ENCODE measurements around the gene AFG1L. TPM values are rescaled to one million over a fixed set of nuclear protein-coding genes. Genes with fewer than 3 reads are reported as not detected.

AFG1L gene
- total RNA-seq, 1 experiment from 2014 or later, result 4.9 TPM

DNA sequence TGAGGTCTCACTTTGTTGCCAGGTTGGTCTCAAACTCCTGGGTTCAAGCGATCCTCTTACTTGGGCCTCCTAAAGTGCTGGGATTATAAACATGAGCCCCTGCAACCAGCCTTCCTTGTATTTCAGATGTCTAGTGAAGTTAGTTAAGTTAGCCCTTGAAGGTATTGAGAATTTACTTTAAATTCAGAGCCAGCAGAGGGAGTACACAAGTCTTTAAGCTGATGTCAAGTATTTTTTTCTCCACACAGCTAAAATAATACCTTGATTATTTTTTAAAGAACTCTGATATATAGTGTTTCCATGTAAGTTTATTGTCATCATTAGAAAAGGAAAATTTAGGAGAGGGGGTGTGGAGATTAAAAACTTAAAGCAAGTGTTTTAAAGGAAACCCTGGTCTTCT, 275.7 kb downstream of the AFG1L start:
- no peaks in the 10 kb centered on the region for H4K20me1 ChIP-seq (ENCODE audit: insufficient read depth)
- TF ChIP-seq ATF3 (IDR thresholded peaks at IDR 0.05), result no peak
- TF ChIP-seq RAD21 (IDR thresholded peaks at IDR 0.05; ENCODE audit: low read depth), result peak; percentile 34; the same call in 1 of the 2 replicates
- H3K4me3 ChIP-seq (replicated peaks in 1 of 2; ENCODE audit: low read depth in 1 of 2, low read length in 2 of 2), result no peak overlapping the region
- H3K9me3 ChIP-seq (ENCODE audit: control insufficient read depth in 1 of 2, insufficient read depth in 1 of 2, low read depth in 1 of 2, low read length in 2 of 2), result no peaks in the 10 kb centered on the region
- no peak overlapping the region for H3K9ac ChIP-seq (ENCODE audit: low read length)
- no peaks in the 10 kb centered on the region for H3K9me2 ChIP-seq (ENCODE audit: insufficient read depth)
- peaks cover 7 to 8% of the 10 kb centered on the region in 2 experiments for H3K4me1 ChIP-seq (ENCODE audit: control insufficient read depth in 1 of 2, insufficient read depth in 2 of 2, low read length in 2 of 2)
- no peak overlapping the region for H3K27ac ChIP-seq (ENCODE audit: low read depth, low read length)
- DNase-seq (ENCODE audit: low read depth, low spot score) (no peak), ATAC-seq (no peak)
- no TSS peak for BruUV-seq (replicated peaks)
- peaks cover 20 to 31% of the 10 kb centered on the region in 2 experiments; a peak in 3 of 4 replicates for H3K36me3 ChIP-seq (ENCODE audit: control insufficient read depth in 1 of 2, insufficient read depth in 2 of 2, low read length in 2 of 2)
- intact Hi-C loops (cut with micrococcal nuclease), result no loop called here
- no peaks in the 10 kb centered on the region for H3K27me3 ChIP-seq (ENCODE audit: insufficient read depth, low read length)
- H2AFZ ChIP-seq (ENCODE audit: low read depth, low read length, poor library complexity, severe bottlenecking), result no peak overlapping the region
- no peak overlapping the region for H3K4me2 ChIP-seq (ENCODE audit: low read length)
- RAD21 ChIA-PET (ENCODE audit: low non-redundant PET in 1 of 2, low total read pairs in 2 of 2, uncharacterized antibody in 2 of 2, unreplicated experiment in 2 of 2), result no interaction called here
- POLR2A ChIA-PET, result no interaction called here
- CTCF ChIA-PET, result interaction anchor here (0.6 to 1.4 kb wide), 2 partner anchors 267 to 323 kb away, joined by 3 to 4 read pairs; no protein-coding TSS in a partner anchor
- peaks cover 84% of the 10 kb centered on the region for H3K79me2 ChIP-seq (ENCODE audit: insufficient read depth, low read length)

DNA sequence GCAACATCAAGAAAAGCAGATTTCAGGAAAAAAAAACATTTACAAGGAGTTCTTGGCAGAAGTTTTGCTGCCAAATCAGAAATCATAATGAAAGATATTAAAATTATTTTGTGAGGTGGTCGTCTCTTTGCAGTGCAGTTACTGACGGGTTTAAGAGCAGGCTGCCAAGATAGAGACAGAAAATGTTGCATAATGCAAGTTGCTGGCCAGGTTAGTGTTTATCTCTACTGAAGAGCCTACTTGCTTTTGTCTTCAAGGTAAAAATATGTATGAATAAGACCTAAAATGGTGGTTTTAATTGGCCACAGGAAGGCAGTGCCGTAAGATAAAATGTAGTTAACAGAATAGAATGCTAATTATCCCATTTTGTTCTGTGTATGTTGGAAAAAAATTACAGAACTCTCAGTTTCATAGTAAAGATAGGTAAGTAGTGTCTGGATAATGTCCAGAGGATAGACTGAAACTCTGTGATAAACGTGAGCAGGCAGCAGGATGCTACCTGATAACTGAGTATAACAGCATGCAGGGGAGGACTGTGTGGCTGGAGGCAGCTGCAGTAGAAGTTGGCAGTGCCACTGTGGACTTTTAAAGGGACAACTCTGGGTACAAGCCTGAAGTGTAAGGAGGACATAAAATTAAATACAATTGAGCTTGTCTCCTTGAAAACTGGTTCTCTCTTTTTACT, 279.7 kb downstream of the AFG1L start:
- POLR2A ChIA-PET, result no interaction called here
- ATAC-seq (no peak), DNase-seq (ENCODE audit: low read depth, low spot score) (no peak)
- CTCF ChIA-PET, result no interaction called here
- Histone ChIP-seq H3K36me3 (ENCODE audit: control insufficient read depth in 1 of 2, insufficient read depth in 2 of 2, low read length in 2 of 2) (peaks cover 13 to 15% of the 10 kb centered on the region in 2 experiments; a peak in 3 of 4 replicates), H3K27ac (ENCODE audit: low read depth, low read length) (no peak overlapping the region), H3K9ac (ENCODE audit: low read length) (no peak overlapping the region), H3K4me2 (ENCODE audit: low read length) (no peak overlapping the region), H3K4me3 (replicated peaks in 1 of 2; ENCODE audit: low read depth in 1 of 2, low read length in 2 of 2) (no peak overlapping the region), H3K4me1 (ENCODE audit: control insufficient read depth in 1 of 2, insufficient read depth in 2 of 2, low read length in 2 of 2) (no peaks in the 10 kb centered on the region), H3K79me2 (ENCODE audit: insufficient read depth, low read length) (peaks cover 88% of the 10 kb centered on the region), H4K20me1 (ENCODE audit: insufficient read depth) (no peaks in the 10 kb centered on the region), H3K27me3 (ENCODE audit: insufficient read depth, low read length) (no peaks in the 10 kb centered on the region), H3K9me3 (ENCODE audit: control insufficient read depth in 1 of 2, insufficient read depth in 1 of 2, low read depth in 1 of 2, low read length in 2 of 2) (no peaks in the 10 kb centered on the region), H2AFZ (ENCODE audit: low read depth, low read length, poor library complexity, severe bottlenecking) (no peak overlapping the region), H3K9me2 (ENCODE audit: insufficient read depth) (no peaks in the 10 kb centered on the region)
- RAD21 ChIA-PET (ENCODE audit: low non-redundant PET in 1 of 2, low total read pairs in 2 of 2, uncharacterized antibody in 2 of 2, unreplicated experiment in 2 of 2), result no interaction called here
- no TSS peak for BruUV-seq (replicated peaks)
- intact Hi-C loops (cut with micrococcal nuclease), result no loop called here
- no peak for TF ChIP-seq ATF3 (IDR thresholded peaks at IDR 0.05)

Other genes with a start within 250 kb of the AFG1L start
- gene OSTM1, start 220.3 kb upstream of the AFG1L start, total RNA-seq (2021; ENCODE audit: unreplicated experiment), result 11.2 TPM
- gene NR2E1, start 129.0 kb upstream of the AFG1L start, total RNA-seq (2021; ENCODE audit: unreplicated experiment), result not detected
- gene SNX3, start 34.0 kb upstream of the AFG1L start, total RNA-seq (2021; ENCODE audit: unreplicated experiment), result 111 TPM

Measured in HCT116 (cell line).